ENCODE results near the gene OBSL1.

The OBSL1 gene

GRCh38 chr2:219581346-219581745 is 10.0 kb upstream of the OBSL1 start:
- TF ChIP-seq EZH2phosphoT487 (IDR thresholded peaks at IDR 0.05; ENCODE audit: borderline replicate concordance) (no peak), CTCF (conservative IDR thresholded peaks at IDR 0.05; ENCODE audit: low read length) (no peak)
- H3K4me1 ChIP-seq (ENCODE audit: insufficient read depth, low read length, poor library complexity, severe bottlenecking), result no peaks in the 10 kb centered on the region
- no peaks in the 10 kb centered on the region for H3F3A ChIP-seq (ENCODE audit: low read depth)

GRCh38 chr2:219578811-219579613 is 7.7 kb upstream of the OBSL1 start:
- Histone ChIP-seq H3K9me3 (ENCODE audit: insufficient read depth, low read depth, low read length) (no peaks in the 10 kb centered on the region), H3K9me2 (replicated peaks; ENCODE audit: low read depth, low read length) (no peaks in the 10 kb centered on the region), H3K9ac (ENCODE audit: low read depth, low read length, poor library complexity, severe bottlenecking) (no peak overlapping the region), H3K4me2 (ENCODE audit: low read depth, low read length, poor library complexity, severe bottlenecking) (no peak overlapping the region), H3K4me1 (ENCODE audit: insufficient read depth, low read length, poor library complexity, severe bottlenecking) (no peaks in the 10 kb centered on the region), H3K4me3 (ENCODE audit: low read length, poor library complexity, severe bottlenecking) (no peak overlapping the region), H4K20me1 (ENCODE audit: insufficient read depth, low read length, poor library complexity, severe bottlenecking) (no peaks in the 10 kb centered on the region), H3K79me2 (ENCODE audit: insufficient read depth, low read length) (no peaks in the 10 kb centered on the region), H2AFZ (ENCODE audit: low read length) (no peak overlapping the region), H3K36me3 (ENCODE audit: insufficient read depth, low read length) (no peaks in the 10 kb centered on the region), H3F3A (ENCODE audit: low read depth) (no peaks in the 10 kb centered on the region), H3K27me3 (ENCODE audit: insufficient read depth, low read length, poor library complexity, severe bottlenecking) (no peaks in the 10 kb centered on the region)
- TF ChIP-seq EZH2phosphoT487 (IDR thresholded peaks at IDR 0.05; ENCODE audit: borderline replicate concordance), result no peak
- no peak for TF ChIP-seq CTCF (conservative IDR thresholded peaks at IDR 0.05; ENCODE audit: low read length)

More at GRCh38 chr2:219581346-219581745, 10.0 kb upstream of the OBSL1 start:
- Histone ChIP-seq H3K79me2 (ENCODE audit: insufficient read depth, low read length) (no peaks in the 10 kb centered on the region), H4K20me1 (ENCODE audit: insufficient read depth, low read length, poor library complexity, severe bottlenecking) (no peaks in the 10 kb centered on the region), H3K27me3 (ENCODE audit: insufficient read depth, low read length, poor library complexity, severe bottlenecking) (no peaks in the 10 kb centered on the region), H3K4me2 (ENCODE audit: low read depth, low read length, poor library complexity, severe bottlenecking) (no peak overlapping the region), H2AFZ (ENCODE audit: low read length) (no peak overlapping the region), H3K9ac (ENCODE audit: low read depth, low read length, poor library complexity, severe bottlenecking) (no peak overlapping the region), H3K36me3 (ENCODE audit: insufficient read depth, low read length) (no peaks in the 10 kb centered on the region), H3K4me3 (ENCODE audit: low read length, poor library complexity, severe bottlenecking) (no peak overlapping the region), H3K9me3 (ENCODE audit: insufficient read depth, low read depth, low read length) (no peaks in the 10 kb centered on the region), H3K9me2 (replicated peaks; ENCODE audit: low read depth, low read length) (no peaks in the 10 kb centered on the region)

GRCh38 chr2:219576505-219577388 is 5.4 kb upstream of the OBSL1 start:
- no peak for TF ChIP-seq EZH2phosphoT487 (IDR thresholded peaks at IDR 0.05; ENCODE audit: borderline replicate concordance)
- no peak for TF ChIP-seq CTCF (conservative IDR thresholded peaks at IDR 0.05; ENCODE audit: low read length)
- Histone ChIP-seq H3K79me2 (ENCODE audit: insufficient read depth, low read length) (no peaks in the 10 kb centered on the region), H3K9ac (ENCODE audit: low read depth, low read length, poor library complexity, severe bottlenecking) (no peak overlapping the region), H3F3A (ENCODE audit: low read depth) (no peaks in the 10 kb centered on the region), H3K4me2 (ENCODE audit: low read depth, low read length, poor library complexity, severe bottlenecking) (no peak overlapping the region), H3K9me3 (ENCODE audit: insufficient read depth, low read depth, low read length) (no peaks in the 10 kb centered on the region), H3K4me3 (ENCODE audit: low read length, poor library complexity, severe bottlenecking) (no peak overlapping the region), H2AFZ (ENCODE audit: low read length) (no peak overlapping the region), H3K36me3 (ENCODE audit: insufficient read depth, low read length) (no peaks in the 10 kb centered on the region), H3K9me2 (replicated peaks; ENCODE audit: low read depth, low read length) (no peaks in the 10 kb centered on the region), H3K4me1 (ENCODE audit: insufficient read depth, low read length, poor library complexity, severe bottlenecking) (peaks cover 3% of the 10 kb centered on the region), H4K20me1 (ENCODE audit: insufficient read depth, low read length, poor library complexity, severe bottlenecking) (no peaks in the 10 kb centered on the region), H3K27me3 (ENCODE audit: insufficient read depth, low read length, poor library complexity, severe bottlenecking) (no peaks in the 10 kb centered on the region)
